HG03521 (cell line): ENCODE measurements around the gene DSCAM.

Source experiments
- ATAC-seq: cut with Tn5 transposase; IDR thresholded peaks from one replicate; pipeline ENCODE4 v1.9.1; 2021; ENCODE audit warnings: mild to moderate bottlenecking, moderate library complexity; ENCODE audit not compliant: unreplicated experiment

DSCAM gene

DNA sequence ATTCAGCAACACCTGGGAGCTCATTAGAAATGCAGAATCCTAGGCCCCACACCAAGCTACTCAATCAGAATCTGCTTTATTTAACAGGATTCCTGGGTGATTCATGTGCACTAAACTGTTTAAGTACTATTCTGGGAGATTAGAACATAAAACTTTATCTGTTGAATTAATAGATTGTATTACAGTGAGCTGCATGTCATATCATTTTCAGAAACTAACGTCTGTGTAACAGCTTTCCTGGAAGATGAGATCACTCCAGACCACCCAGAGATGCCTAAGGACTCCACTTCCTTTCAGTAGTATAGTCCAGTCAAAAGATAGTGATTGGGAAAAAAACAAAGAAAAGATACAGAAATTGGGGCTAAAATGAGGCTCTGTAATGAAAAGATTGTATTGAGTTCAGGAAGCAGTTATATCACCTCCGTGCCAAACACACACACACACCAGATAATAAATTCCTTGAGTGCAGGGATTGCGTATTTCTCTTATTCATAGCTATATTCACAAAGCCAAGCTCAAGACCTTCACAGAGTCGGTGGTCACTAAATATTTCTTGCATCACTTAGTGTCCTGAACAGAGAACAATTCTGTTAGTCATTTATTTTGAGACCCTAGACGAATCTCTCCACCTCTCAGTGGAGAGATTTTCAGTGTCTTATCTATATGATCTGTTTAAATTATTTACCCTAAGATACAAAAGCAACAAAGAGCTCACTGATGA lies 178.2 kb downstream of the DSCAM start:
- ATAC-seq = no peak

DNA sequence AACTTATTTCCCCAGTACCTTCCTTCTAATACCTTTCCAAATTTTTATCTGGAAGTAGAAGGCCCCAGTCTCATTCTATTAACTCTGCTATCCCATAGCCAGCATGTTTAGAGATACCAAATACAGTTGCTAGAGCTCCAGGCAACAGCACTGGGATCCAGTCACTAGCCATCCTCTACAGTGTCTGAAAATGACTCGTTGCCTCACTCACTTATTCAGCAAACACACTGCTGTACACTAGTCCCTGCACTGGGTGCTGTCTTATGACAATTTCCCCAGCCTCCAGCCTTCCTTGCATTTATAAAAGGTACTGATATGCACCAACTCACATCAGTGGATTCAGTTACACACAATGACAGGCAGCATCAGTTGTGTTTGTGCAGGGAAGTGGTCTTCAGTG lies 179.0 kb downstream of the DSCAM start:
- no peak for ATAC-seq

DNA sequence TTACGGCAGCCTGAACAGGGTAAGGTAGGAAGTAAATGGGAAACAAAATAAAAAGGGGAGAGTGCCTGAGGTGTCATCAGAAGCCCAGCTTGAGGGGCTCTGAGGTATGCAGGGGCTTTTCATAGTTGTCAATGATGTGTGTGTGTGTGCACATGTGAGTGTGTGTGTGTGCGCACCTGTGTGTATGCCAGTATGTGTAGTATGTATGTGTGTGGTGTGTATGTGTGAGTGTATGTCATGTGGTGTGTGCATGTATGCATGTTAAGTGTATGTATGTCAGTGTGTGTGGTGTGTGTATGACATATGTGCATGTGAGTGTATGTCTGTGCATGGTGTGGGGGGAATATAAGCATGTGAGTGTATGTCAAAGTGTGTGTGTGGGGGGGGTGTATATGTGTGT lies 184.1 kb downstream of the DSCAM start:
- ATAC-seq = no peak

DNA sequence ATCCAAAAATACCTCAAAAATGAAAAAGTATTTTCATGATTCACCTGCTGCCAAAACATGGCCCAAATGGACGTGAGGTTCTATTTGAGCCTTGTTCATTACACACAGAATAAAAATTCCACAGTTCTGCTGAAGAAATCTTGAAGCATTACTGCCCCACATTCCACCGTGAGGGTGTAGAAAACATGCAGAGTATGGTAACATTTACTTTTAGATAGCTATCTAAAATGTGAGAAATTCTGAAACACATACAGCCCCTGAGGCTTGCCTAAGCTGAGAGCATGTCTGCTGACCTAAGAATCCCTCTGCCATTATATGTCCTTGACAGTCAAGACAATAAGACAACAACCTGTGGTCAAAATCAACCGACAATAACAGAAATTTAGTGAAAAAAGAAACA lies 186.5 kb downstream of the DSCAM start:
- ATAC-seq = no peak

DNA sequence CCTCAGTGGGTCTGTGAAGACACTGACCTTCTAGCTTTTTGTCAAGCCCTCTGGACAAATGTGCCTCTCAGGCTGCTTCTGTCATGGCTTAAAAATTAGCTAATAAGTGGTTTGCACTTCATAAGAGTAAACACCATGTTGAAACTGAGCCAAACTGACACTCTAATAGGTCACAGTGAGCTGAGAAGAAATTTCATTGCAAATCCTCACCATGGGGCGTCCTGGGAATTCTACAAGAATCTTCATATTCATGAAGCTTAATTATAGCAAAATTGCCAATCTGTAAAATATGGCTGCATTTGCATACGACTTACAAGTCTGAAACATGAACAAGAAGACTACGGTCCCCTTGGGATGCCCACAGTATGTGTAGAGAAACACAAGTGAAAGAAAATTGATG lies 188.6 kb downstream of the DSCAM start:
- ATAC-seq = no peak

DNA sequence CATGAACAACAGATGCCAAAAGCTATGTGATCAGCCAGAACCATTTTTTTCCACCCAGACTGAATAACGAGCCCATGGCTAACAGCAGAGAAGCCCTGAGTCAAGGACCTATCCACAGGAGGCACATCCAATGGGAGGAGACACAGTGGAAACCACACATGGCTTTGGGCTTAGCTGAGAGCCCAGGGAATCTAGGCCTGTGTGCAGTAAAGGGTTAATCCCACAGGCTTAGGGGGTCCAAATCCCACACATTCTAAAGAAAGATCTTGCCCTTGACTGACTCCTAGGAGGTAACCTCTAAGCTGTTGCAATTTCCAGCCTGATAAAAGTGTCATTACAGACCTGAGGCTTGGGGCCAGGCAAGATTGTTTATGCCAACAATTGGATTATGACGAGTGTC lies 194.5 kb downstream of the DSCAM start:
- ATAC-seq = no peak

DNA sequence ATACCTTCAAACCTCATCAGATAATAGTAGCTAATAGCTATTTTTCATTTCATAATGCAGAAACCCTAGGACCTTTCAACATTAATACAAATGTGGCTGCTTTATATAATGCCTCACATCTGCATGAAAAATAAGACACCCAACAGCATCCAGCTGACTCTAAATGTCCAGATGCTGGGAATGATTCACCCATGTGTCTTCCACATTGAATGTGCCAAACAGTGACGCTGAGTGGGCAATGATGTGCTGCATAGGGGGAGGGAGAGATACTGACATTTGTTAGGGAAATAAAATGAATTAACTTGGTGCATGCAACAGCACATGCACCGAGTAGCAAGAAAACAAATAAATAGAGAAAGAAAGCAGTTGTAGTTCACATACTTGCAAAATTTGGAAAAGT lies 199.3 kb downstream of the DSCAM start:
- ATAC-seq = no peak

DNA sequence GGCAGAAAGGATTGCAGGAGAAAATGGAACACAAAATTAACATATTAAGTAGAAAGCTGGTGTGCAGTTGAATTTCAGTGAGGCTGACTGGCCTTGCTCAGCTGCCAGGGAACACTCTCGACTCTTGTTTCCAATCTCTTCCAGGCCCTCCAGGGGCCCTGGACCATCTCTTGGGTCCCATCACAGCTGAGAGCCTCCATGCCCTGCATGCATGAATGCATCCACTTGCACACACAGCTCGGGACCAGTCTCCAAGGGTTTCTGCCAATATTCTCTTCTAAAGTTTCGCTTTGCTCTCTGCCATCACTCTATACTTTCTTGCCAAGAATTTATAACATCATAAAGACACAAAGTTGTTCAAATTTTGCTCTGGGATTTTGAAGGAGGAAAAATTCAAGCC lies 200.3 kb downstream of the DSCAM start:
- no peak for ATAC-seq

DNA sequence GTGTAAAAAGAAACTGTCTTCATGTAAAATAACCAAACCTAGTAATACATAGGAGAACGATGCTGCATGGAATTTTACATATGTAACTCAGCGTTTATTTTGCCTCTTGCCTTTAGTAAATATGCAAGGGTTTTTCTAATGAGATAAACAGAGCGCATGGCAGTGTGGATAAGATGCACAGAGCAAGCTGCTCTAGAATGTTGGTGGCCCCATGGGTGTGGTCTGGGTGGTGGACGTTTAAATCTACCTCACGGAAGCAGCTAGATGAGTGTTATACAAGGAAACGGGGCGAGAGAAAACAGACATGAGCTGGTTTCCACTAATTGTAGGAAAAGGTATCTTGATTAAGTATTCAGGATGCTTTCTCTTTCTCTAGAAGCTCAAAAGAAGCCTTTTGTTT lies 205.9 kb downstream of the DSCAM start:
- ATAC-seq = no peak

DNA sequence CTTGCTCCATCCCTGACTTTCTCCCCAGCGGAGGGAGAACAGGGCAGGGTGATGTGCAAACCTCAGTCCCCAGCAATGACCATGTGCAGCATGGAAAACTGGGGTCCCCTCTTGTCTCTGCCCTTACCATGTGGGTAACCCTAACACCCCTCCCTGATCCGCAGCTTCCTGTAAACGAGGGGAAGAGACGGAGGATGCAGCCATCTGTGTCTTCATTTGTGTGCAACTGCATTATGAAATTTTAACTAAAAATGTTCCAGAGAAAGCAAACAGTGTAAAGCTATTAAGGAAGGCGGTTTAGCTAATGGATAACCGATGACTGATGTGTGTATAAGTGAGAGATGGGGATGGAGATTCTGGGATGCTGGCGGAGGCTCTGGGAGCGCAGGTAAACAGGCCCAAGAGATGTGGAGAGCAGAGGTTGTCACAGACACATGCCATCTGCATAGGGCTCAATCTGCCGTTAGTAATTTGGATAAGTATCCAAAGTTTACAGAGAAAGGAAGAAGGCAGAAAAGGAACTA lies 206.6 kb downstream of the DSCAM start:
- no peak for ATAC-seq

DNA sequence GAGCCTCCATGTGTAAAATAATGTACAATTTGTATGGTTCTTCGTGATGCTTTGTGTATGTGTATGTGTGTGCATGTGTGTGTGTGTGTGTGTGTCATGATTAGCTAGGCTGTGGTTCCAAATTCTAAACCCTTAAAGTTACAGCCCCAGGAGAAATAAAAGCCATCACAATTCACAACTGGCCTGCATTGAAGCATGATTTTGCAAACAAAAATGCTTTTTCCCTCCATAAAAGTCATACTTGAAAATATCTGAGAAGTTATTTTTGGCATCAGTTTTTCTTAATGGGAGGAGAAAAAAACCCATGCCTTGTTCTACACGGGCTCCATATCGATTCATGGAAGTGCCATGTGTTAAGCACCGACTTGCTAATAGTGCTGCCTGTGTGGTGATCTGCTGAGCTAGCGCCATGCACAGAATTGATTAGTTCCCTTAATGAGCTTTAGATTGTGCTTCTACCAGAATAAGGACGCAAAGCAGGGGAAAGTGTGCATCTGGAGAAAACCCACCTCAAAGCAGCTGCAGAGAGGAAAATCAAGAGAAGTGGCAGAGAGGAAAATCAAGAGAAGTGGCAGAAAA lies 207.3 kb downstream of the DSCAM start:
- ATAC-seq = no peak

DNA sequence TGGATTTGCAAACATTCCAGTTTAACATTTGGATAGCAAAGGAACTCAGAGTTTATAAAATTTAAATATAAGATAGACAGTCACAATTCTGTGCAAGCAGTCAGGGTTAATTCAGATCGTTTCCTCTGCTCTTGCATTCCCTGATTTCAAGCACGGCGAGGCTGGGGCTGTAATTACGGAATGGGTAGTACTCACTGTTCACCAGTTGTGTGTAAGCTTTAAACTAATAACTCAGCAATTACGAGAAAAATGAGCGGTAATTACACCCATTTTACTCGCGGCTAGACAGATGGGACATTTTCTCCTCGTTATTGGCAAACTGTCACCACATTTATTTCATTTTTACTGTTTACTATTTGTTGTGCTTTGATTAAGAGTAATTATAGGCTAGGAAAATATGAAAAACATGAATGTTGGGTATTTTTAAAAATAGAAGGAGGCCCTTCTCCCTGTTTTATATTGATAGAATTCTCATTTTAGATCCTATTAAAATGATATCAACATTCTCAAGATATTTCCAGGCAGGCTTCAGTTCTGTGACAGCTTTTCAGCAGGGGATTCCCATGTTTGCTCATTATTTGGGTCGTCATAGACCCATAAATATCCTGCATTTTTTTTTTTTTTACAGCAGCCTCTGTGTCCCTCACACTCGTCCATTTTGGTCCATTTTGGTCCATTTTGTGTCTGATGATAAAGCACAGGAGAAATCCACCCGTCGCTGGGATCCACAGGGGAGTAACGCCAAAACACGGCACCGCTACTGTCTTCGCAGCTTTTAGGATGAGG lies 208.3 kb downstream of the DSCAM start:
- no peak for ATAC-seq

DNA sequence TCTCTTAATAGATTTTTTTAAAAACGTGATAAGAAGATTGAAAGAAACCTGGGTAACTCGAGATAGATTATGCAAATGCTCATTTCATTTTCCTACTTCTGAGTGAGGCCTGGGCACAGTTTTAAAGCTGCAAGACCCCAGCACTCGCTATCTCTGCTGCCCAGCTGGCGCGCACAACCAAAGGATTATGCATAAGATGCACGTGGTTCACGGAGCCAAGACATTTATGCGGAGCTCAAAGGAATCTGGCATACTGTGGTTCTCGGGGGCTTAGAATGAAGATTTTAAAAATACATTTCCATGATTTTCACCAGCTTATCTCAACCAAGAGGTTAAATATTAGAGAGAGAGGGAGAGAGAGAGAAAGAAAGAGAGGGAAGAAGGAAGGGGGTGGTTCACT lies 210.9 kb downstream of the DSCAM start:
- ATAC-seq = no peak

DNA sequence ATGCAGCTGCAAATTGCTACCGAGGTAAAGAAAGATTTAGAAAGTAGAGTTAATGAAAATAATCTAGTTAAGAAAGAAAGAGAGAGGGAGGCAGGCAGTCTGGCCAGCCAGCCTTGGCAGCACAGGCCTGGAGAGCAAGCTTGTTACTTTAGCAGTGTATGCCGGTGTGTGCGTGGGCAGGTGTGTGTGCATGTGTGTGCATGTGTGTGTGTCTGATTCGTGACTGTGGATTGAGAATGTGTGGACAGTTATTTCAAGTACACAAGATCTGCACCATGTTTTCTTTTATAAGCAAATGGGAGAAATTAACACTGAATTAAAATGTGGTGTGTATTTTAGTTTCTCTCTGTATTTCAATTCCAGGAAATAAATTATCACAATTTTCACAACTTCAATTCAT lies 211.6 kb downstream of the DSCAM start:
- no peak for ATAC-seq

DNA sequence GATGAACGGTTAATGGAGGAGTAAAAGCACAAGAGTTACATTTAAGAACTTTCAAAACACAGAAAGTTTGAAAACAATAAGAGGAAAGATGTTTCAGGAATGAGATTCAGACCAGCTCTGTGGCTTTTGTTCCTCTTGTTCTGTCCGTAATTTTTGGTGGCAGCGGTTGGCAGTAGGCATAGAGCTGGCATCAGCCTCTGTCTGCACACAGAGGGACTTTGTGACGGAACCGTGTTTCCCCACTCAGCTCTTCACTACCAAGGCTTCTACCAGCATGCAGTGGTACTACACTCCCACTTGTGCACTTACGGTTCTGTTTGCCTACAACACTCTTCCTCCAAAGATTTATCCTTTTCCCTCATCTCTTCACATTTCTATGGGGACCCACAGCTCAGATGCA lies 212.8 kb downstream of the DSCAM start:
- ATAC-seq = no peak

DNA sequence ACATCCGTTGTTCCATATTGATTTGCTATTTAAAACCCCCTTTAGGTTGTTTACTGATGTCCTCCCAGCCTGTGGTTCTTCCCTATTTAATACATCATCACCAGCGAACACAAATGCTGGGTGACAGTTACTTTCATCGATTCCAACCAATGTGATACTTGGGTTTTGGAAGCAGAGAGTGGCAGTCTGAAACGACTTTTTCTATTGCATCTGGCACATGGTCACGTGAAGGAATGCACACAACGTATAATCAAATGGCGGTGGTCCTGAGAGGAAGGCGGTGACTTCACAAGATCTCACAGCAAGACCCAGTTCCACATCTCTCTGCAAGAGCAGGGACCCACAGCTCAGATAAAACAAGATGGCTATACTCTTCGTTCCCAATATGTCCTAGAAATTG lies 213.9 kb downstream of the DSCAM start:
- no peak for ATAC-seq

DNA sequence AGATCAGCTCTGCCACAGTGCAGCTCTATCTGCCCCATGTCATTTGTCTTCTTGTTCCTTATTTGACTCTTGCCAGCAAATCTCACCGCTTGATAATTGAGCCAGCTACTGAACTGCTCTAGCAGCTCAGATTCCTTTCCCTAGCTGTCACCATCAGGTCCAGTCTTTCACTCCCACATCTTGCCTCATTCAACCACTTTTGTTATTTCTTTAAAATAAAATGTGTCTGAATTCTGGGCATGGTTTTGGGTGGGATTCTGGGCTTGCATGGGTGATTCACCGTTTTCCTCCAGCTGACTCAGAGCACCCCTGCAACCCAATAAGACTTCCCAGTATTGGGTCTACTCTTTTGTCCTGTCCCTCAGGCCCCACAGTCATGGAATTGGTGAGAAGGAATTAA lies 215.7 kb downstream of the DSCAM start:
- no peak for ATAC-seq

DNA sequence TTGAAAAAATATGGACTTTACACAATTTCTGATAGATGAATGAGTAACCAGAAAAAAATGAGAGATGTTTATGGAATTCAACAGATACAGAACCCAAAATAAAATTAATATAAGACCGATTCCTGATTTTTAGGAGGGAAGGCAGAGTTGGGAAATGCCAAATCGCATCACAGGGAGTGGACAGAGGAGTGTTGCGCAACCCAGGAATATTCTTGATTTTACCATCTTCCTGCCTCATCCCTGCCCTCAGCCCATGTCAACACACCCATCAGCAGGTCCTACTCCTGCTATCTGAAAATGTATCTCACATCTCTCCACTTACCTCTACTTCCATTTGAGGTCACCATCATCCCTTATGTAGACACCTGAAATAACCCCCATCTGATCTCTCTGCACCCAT lies 221.0 kb downstream of the DSCAM start:
- no peak for ATAC-seq

DNA sequence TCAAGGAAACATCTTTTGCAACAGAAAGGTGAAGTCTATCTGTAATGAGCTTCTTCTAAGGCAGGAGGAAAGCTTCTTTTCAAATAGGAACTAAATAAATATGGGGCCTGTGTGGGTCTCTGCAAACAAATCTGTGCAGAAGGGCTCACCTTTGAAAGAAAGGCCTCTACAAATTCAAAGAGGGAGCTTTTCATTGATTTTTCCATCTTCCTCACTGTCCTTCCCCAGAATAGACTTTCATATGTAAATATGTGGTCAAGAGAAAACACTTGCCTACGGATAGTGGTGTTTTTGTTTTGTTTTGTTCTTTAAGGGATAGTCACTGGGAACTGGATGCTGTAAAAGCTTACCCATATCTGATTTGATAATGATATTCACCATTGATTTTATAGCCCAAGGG lies 223.4 kb downstream of the DSCAM start:
- no peak for ATAC-seq

DNA sequence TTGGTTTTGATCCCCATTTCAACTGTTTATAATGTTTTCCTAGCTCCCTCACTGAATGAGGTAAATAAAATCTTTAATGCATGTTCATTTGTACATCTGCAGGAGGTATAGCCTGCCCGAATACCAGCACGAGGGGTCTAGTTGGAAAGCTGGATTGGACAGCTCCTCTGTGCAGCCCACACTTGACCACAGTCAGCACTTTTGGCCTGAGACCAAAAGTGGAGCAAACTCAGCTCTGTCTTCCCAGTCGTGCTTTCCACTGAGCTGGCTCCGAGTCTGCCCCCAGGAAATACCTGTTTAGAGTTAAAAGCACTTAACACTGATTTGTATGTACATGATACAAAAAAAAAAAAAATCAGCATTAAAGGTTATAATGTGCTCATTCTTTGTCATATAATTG lies 224.4 kb downstream of the DSCAM start:
- ATAC-seq = no peak

DNA sequence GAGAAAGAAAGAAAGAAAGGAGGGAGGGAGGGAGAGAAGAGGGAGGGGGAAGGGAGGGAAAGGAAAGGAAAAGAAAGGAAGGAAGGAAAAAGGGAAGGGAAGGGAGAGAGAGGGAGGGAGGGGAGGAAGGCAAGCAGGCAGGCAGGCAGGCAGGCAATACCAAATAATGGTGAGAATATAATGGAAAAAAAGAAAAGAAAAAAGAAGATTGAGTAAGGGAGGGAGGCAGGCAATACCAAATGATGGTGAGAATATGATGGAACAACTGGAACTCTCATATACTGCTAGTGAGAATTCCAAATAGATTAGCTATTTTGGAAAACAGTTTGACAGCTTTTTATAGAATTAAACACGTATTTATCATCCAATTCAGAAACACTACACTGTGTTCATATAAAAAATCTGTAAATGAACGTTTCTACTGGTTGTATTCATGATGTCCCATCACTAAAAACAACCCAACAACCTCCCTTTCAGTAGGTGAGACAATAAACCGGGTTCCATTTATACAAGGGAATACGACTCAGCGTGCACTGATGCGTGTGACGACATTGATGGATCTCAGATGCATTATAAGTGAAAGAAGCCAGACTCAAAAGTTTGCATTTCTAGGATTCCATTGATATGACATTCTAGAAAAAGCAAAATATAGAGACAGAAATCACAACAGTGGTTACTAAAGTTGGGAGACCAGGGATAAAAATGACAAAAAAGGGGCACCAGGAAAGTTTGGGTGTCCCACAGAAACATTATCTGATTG lies 226.4 kb downstream of the DSCAM start:
- no peak for ATAC-seq
